ENCODE data around the gene PRSS57. TPM values are rescaled to one million over a fixed set of nuclear protein-coding genes. Genes with fewer than 3 reads are reported as not detected.
A peak's percentile ranks its signal among the peaks of the same experiment; 100 is the strongest.

PRSS57 gene
- polyA plus RNA-seq, 3 donors, result 0.16 to 1.4 (median 0.78) TPM

DNA sequence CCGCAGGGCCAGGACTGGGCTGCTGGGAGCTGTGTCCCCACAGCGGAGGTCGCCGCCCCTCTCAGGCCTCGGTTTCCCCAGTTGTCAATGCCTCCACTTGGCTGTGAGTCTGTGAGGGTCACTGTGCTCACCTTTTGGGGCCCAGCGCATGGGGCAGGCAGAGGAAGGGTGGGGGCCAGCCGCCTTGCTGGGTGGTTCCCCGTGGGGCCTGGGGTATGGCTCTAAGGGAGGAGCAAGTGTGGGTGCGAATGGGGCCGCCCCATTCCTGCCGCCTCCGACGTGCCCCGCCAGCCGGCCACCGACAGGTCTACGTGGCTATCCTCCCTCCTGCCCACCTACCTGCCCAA is 56.4 kb downstream of the PRSS57 start:
- Histone ChIP-seq H2AFZ (ENCODE audit: insufficient read depth, low read depth, low read length, poor library complexity, severe bottlenecking) (no peak overlapping the region), H3K36me3 (replicated peaks in 1 of 2; ENCODE audit: control insufficient read depth in 1 of 2, insufficient read depth in 2 of 2, low read length in 2 of 2) (no peaks in the 10 kb centered on the region), H3K4me2 (replicated peaks; ENCODE audit: extremely low read depth, low read length, poor library complexity, severe bottlenecking) (peak overlapping the region; percentile 74), H3K27me3 (ENCODE audit: control insufficient read depth in 2 of 2, insufficient read depth in 2 of 2, low read length in 2 of 2) (peaks cover 0 to 18% of the 10 kb centered on the region in 2 donors), H3K4me3 (replicated peaks in 1 of 3; ENCODE audit: low read depth in 2 of 3, low read length in 3 of 3) (peak overlapping the region in 1 of 3 experiments; percentile 66), H3K79me2 (ENCODE audit: insufficient read depth, low read length) (no peaks in the 10 kb centered on the region), H3K4me1 (ENCODE audit: control insufficient read depth in 1 of 2, insufficient read depth in 2 of 2, low read length in 2 of 2) (peaks cover 11 to 23% of the 10 kb centered on the region in 2 donors), H3K9me3 (replicated peaks in 1 of 2; ENCODE audit: control insufficient read depth in 1 of 2, insufficient read depth in 1 of 2, low read length in 2 of 2) (no peaks in the 10 kb centered on the region), H3K9ac (ENCODE audit: insufficient read depth, low read length, poor library complexity, severe bottlenecking) (no peak overlapping the region), H4K20me1 (ENCODE audit: insufficient read depth, low read length) (no peaks in the 10 kb centered on the region), H3K27ac (ENCODE audit: low read depth in 1 of 2, low read length in 2 of 2) (no peak overlapping the region)
- Mint-ChIP-seq H3K4me3 (peak overlapping the region in 1 of 2 donors; percentile 92), H3K27ac (peak overlapping the region in 1 of 7 donors; percentile 40), H3K27me3 (ENCODE audit: low read depth in 3 of 3) (peaks cover 23 to 35% (median 27%) of the 10 kb centered on the region in 3 donors), H3K4me1 (peaks cover 11% of the 10 kb centered on the region), H3K9me3 (peaks cover 0 to 9% (median 4%) of the 10 kb centered on the region in 7 donors), H3K36me3 (peaks cover 0 to 3% of the 10 kb centered on the region in 2 donors)
- TF ChIP-seq, protein P1, sequence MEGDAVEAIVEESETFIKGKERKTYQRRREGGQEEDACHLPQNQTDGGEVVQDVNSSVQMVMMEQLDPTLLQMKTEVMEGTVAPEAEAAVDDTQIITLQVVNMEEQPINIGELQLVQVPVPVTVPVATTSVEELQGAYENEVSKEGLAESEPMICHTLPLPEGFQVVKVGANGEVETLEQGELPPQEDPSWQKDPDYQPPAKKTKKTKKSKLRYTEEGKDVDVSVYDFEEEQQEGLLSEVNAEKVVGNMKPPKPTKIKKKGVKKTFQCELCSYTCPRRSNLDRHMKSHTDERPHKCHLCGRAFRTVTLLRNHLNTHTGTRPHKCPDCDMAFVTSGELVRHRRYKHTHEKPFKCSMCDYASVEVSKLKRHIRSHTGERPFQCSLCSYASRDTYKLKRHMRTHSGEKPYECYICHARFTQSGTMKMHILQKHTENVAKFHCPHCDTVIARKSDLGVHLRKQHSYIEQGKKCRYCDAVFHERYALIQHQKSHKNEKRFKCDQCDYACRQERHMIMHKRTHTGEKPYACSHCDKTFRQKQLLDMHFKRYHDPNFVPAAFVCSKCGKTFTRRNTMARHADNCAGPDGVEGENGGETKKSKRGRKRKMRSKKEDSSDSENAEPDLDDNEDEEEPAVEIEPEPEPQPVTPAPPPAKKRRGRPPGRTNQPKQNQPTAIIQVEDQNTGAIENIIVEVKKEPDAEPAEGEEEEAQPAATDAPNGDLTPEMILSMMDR (IDR thresholded peaks at IDR 0.05), result no peak
- 85% methylated on average over 7 of the region's 17 CpGs for WGBS (ENCODE audit: insufficient coverage)
- intact Hi-C loops (cut with micrococcal nuclease), result loop anchor here (5.0 to 10.0 kb wide), 3 partner anchors 67 to 134 kb away; partner anchors contain the start of genes BSG (in 1 of the 2), CDC34 (in 1 of the 2) and TPGS1 (in 1 of the 2)
- DNase-seq, result no peak

Other genes with a start within 250 kb of the PRSS57 start
- gene SHC2, start 234.4 kb downstream of the PRSS57 start, polyA plus RNA-seq, result not detected
- gene MADCAM1, start 199.0 kb downstream of the PRSS57 start, polyA plus RNA-seq, result under 1 TPM in 1 of 3 donors, not detected in 2; 0.17 TPM
- gene TPGS1, start 188.0 kb downstream of the PRSS57 start, polyA plus RNA-seq, result 10 to 100 TPM in 2 of 3 donors, 1 to 10 TPM in 1; 9.2 to 48.1 (median 14.2) TPM
- 10 to 100 TPM; 25.2 to 49.2 (median 43.0) TPM for gene CDC34, start 163.7 kb downstream of the PRSS57 start, polyA plus RNA-seq
- 1 to 10 TPM in 1 of 3 donors, under 1 TPM in 2; 0.32 to 1.4 (median 0.48) TPM for gene GZMM, start 151.4 kb downstream of the PRSS57 start, polyA plus RNA-seq
- 100 to 1,000 TPM; 190 to 431 (median 364) TPM for gene BSG, start 122.9 kb downstream of the PRSS57 start, polyA plus RNA-seq
- gene HCN2, start 105.6 kb downstream of the PRSS57 start, polyA plus RNA-seq, result under 1 TPM in 1 of 3 donors, not detected in 2; 0.21 TPM
- gene POLRMT, start 61.9 kb downstream of the PRSS57 start, polyA plus RNA-seq, result 10 to 100 TPM; 16.2 to 40.5 (median 17.6) TPM
- not detected for gene FGF22, start 55.6 kb downstream of the PRSS57 start, polyA plus RNA-seq
- gene RNF126, start 32.2 kb downstream of the PRSS57 start, polyA plus RNA-seq, result 10 to 100 TPM; 29.1 to 51.6 (median 31.6) TPM
- 10 to 100 TPM in 1 of 3 donors, 1 to 10 TPM in 2; 2.5 to 42.1 (median 5.2) TPM for gene FSTL3, start 19.1 kb downstream of the PRSS57 start, polyA plus RNA-seq
- under 1 TPM in 1 of 3 donors, not detected in 2; 0.23 TPM for gene PALM, start 13.5 kb upstream of the PRSS57 start, polyA plus RNA-seq
- not detected for gene MISP, start 55.7 kb upstream of the PRSS57 start, polyA plus RNA-seq
- gene PTBP1, start 102.0 kb upstream of the PRSS57 start, polyA plus RNA-seq, result 100 to 1,000 TPM in 1 of 3 donors, 10 to 100 TPM in 2; 62.4 to 117 (median 81.6) TPM
- 1 to 10 TPM in 1 of 3 donors, not detected in 2; 1.2 TPM for gene PLPPR3, start 126.5 kb upstream of the PRSS57 start, polyA plus RNA-seq
- 1 to 10 TPM; 2.7 to 5.7 (median 4.3) TPM for gene AZU1, start 132.4 kb upstream of the PRSS57 start, polyA plus RNA-seq
- under 1 TPM in 1 of 3 donors, not detected in 2; 0.11 TPM for gene PRTN3, start 145.5 kb upstream of the PRSS57 start, polyA plus RNA-seq
- gene ELANE, start 156.9 kb upstream of the PRSS57 start, polyA plus RNA-seq, result 1 to 10 TPM in 2 of 3 donors, under 1 TPM in 1; 0.61 to 2.0 (median 1.3) TPM
- gene CFD, start 164.2 kb upstream of the PRSS57 start, polyA plus RNA-seq, result 100 to 1,000 TPM; 272 to 862 (median 654) TPM
- 10 to 100 TPM; 20.7 to 37.4 (median 32.8) TPM for gene MED16, start 197.7 kb upstream of the PRSS57 start, polyA plus RNA-seq
- gene RNU6-9, start 198.0 kb upstream of the PRSS57 start, polyA plus RNA-seq, result not detected
- 10 to 100 TPM; 70.8 to 99.9 (median 78.7) TPM for gene R3HDM4, start 217.8 kb upstream of the PRSS57 start, polyA plus RNA-seq
- not detected for gene KISS1R, start 221.9 kb upstream of the PRSS57 start, polyA plus RNA-seq
- gene ARID3A, start 230.6 kb upstream of the PRSS57 start, polyA plus RNA-seq, result 10 to 100 TPM in 1 of 3 donors, 1 to 10 TPM in 2; 2.1 to 41.6 (median 3.2) TPM

Measured in CD14-positive monocyte (primary cell).